Erythroblast (primary cell): Measurements from ENCODE around the gene ADGRD1.

Experiments
- GATA1 ChIP-seq: IDR thresholded peaks from 2 replicates; pipeline ENCODE4 v1.6.1; 2011; ENCODE audit warnings: low read depth, mild to moderate bottlenecking, control low read depth, low read length, moderate library complexity
- POLR2A ChIP-seq: IDR thresholded peaks from 2 replicates; pipeline ENCODE4 v1.6.1; 2011; ENCODE audit warnings: mild to moderate bottlenecking, low read length

- TF ChIP-seq GATA1 (no peak), POLR2A (no peak)
Observed at GRCh38 chr12:131133015-131133905, 179.6 kb downstream of the ADGRD1 start.
